Muscle of leg (tissue), 16 donors: ENCODE measurements around the gene RPRD1A. TPM values are rescaled to one million over a fixed set of nuclear protein-coding genes. Genes with fewer than 3 reads are reported as not detected.
A peak's percentile ranks its signal among the peaks of the same experiment; 100 is the strongest.
"Not testable (repeated sequence)": the region's sequence is repeated elsewhere in the genome, so short reads cannot be mapped to it uniquely, and the experiment has no call there.

Source experiments
- DNase-seq: peaks from one replicate; pipeline ENCODE4 v3.0.0; 2013
- H3K27ac ChIP-seq: one replicate; pipeline ENCODE4 v1.5.1; 2013; ENCODE audit warnings: mild to moderate bottlenecking, low read length, control low read depth
- H3K27me3 ChIP-seq: one replicate; pipeline ENCODE4 v1.6.1; 2013; ENCODE audit warnings: low read length; ENCODE audit not compliant: control insufficient read depth, insufficient read depth
- H3K36me3 ChIP-seq: one replicate; pipeline ENCODE4 v1.6.1; 2013; ENCODE audit warnings: low read length; ENCODE audit not compliant: control insufficient read depth, insufficient read depth
- H3K4me1 ChIP-seq: one replicate; pipeline ENCODE4 v1.6.1; 2013; ENCODE audit warnings: low read length; ENCODE audit not compliant: control insufficient read depth, insufficient read depth
- H3K4me3 ChIP-seq: one replicate; pipeline ENCODE4 v1.5.1; 2013; ENCODE audit warnings: low read length, control low read depth
- H3K9me3 ChIP-seq: replicated peaks from 2 replicates; pipeline ENCODE4 v1.6.1; 2013; ENCODE audit warnings: low read depth, low read length; ENCODE audit not compliant: control insufficient read depth
- WGBS: methylation state at CpG from one replicate; pipeline ENCODE4 v1.1.5; 2013; ENCODE audit warnings: missing lambda C conversion rate; ENCODE audit not compliant: insufficient coverage; 5-methylcytosine and 5-hydroxymethylcytosine counted together
- long read RNA-seq, 11 donors: transcript quantifications; one replicate each; lab custom pipeline, GENCODE V29; 2026
- polyA plus RNA-seq, 8 donors: library from polyadenylated mRNA; unstranded; fragments of 120-200 nt; gene quantifications; one replicate each; pipeline versions ENCODE4 v1.2.1 to v1.2.3, GENCODE V29; 2013; ENCODE audit warnings: inconsistent platforms in 1 of 8, low replicate concordance in 1 of 8; ENCODE audit not compliant: insufficient read length in 8 of 8, insufficient read depth in 1 of 8
- total RNA-seq: library from RNA; stranded (reverse); fragments of 120-200 nt; gene quantifications from one replicate; pipeline ENCODE4 v1.2.4, GENCODE V29; 2013

Gene RPRD1A
- total RNA-seq (40.0 TPM), polyA plus RNA-seq (10 to 100 TPM; 31.2 to 43.6 (median 37.2) TPM)
- long read RNA-seq, donor 1, full-length matches to known transcripts: 7 of 7 reads
- long read RNA-seq, donor 1, partial matches to known transcripts: 0 of 7 reads
- long read RNA-seq, donor 1, other reads (novel, unspliced or antisense): 0 of 7 reads
- long read RNA-seq, donor 2: 0 reads
- long read RNA-seq, donor 3, full-length matches to known transcripts: 18 of 18 reads
- long read RNA-seq, donor 3, partial matches to known transcripts: 0 of 18 reads
- long read RNA-seq, donor 3, other reads (novel, unspliced or antisense): 0 of 18 reads
- long read RNA-seq, donor 4, full-length matches to known transcripts: 8 of 8 reads
- long read RNA-seq, donor 4, partial matches to known transcripts: 0 of 8 reads
- long read RNA-seq, donor 4, other reads (novel, unspliced or antisense): 0 of 8 reads
- long read RNA-seq, donor 5, full-length matches to known transcripts: 22 of 22 reads
- long read RNA-seq, donor 5, partial matches to known transcripts: 0 of 22 reads
- long read RNA-seq, donor 5, other reads (novel, unspliced or antisense): 0 of 22 reads
- long read RNA-seq, donor 6, full-length matches to known transcripts: 10 of 10 reads
- long read RNA-seq, donor 6, partial matches to known transcripts: 0 of 10 reads
- long read RNA-seq, donor 6, other reads (novel, unspliced or antisense): 0 of 10 reads
- long read RNA-seq, donor 7, full-length matches to known transcripts: 11 of 11 reads
- long read RNA-seq, donor 7, partial matches to known transcripts: 0 of 11 reads
- long read RNA-seq, donor 7, other reads (novel, unspliced or antisense): 0 of 11 reads
- long read RNA-seq, donor 8, full-length matches to known transcripts: 13 of 43 reads
- long read RNA-seq, donor 8, partial matches to known transcripts: 30 of 43 reads
- long read RNA-seq, donor 8, other reads (novel, unspliced or antisense): 0 of 43 reads
- long read RNA-seq, donor 9, full-length matches to known transcripts: 9 of 15 reads
- long read RNA-seq, donor 9, partial matches to known transcripts: 6 of 15 reads
- long read RNA-seq, donor 9, other reads (novel, unspliced or antisense): 0 of 15 reads
- long read RNA-seq, donor 10, full-length matches to known transcripts: 19 of 24 reads
- long read RNA-seq, donor 10, partial matches to known transcripts: 5 of 24 reads
- long read RNA-seq, donor 10, other reads (novel, unspliced or antisense): 0 of 24 reads
- long read RNA-seq, donor 11, full-length matches to known transcripts: 8 of 8 reads
- long read RNA-seq, donor 11, partial matches to known transcripts: 0 of 8 reads
- long read RNA-seq, donor 11, other reads (novel, unspliced or antisense): 0 of 8 reads

- H3K36me3 ChIP-seq: no peaks in the 10 kb centered on the region
- H3K4me3 ChIP-seq: peak within 1 kb of the TSS; percentile 97
- DNase-seq: peak; percentile 96
- H3K27me3 ChIP-seq: no peaks in the 10 kb centered on the region
- WGBS: 0% methylated on average over 46 of the region's 66 CpGs
- H3K9me3 ChIP-seq: no peaks in the 10 kb centered on the region
- H3K4me1 ChIP-seq: no peaks in the 10 kb centered on the region
- H3K27ac ChIP-seq: peak within 1 kb of the TSS; percentile 96
These were observed at the start of gene RPRD1A for GRCh38 chr18:36067055-36067957. Gene RPRD1A (minus strand): TSS chr18:36067559. CDS start chr18:36067404, 155 bp downstream.

GRCh38 chr18:36116771-36117170 lies 49.4 kb upstream of the RPRD1A start:
- not testable (repeated sequence) for H3K9me3 ChIP-seq, H3K4me1 ChIP-seq, H3K27ac ChIP-seq, H3K27me3 ChIP-seq, DNase-seq, H3K4me3 ChIP-seq
- H3K36me3 ChIP-seq: peaks cover 27% of the 10 kb centered on the region
- 97% methylated on average over 8 of the region's 11 CpGs for WGBS

GRCh38 chr18:36114738-36115137 lies 47.4 kb upstream of the RPRD1A start:
- WGBS: no CpG with 5 or more reads among the region's 1 CpG
- Histone ChIP-seq H3K27ac (no peak overlapping the region), H3K9me3 (no peaks in the 10 kb centered on the region), H3K36me3 (peaks cover 31% of the 10 kb centered on the region), H3K27me3 (no peaks in the 10 kb centered on the region), H3K4me1 (no peaks in the 10 kb centered on the region), H3K4me3 (no peak overlapping the region)
- DNase-seq: no peak

- H3K4me1 ChIP-seq: no peaks in the 10 kb centered on the region
- no peak overlapping the region for H3K4me3 ChIP-seq
- 100% methylated on average over 2 of the region's 4 CpGs for WGBS
- H3K36me3 ChIP-seq: peaks cover 31% of the 10 kb centered on the region
- no peaks in the 10 kb centered on the region for H3K9me3 ChIP-seq
- H3K27me3 ChIP-seq: no peaks in the 10 kb centered on the region
- H3K27ac ChIP-seq: no peak overlapping the region
- DNase-seq: no peak
These were observed 46.9 kb upstream of the RPRD1A start for GRCh38 chr18:36114251-36114650.

GRCh38 chr18:36112302-36112701 lies 44.9 kb upstream of the RPRD1A start:
- Histone ChIP-seq H3K36me3 (peaks cover 28% of the 10 kb centered on the region), H3K4me3 (no peak overlapping the region), H3K27ac (no peak overlapping the region), H3K27me3 (no peaks in the 10 kb centered on the region), H3K9me3 (no peaks in the 10 kb centered on the region), H3K4me1 (no peaks in the 10 kb centered on the region)
- no peak for DNase-seq

GRCh38 chr18:36109737-36110136 lies 42.4 kb upstream of the RPRD1A start:
- no peaks in the 10 kb centered on the region for H3K4me1 ChIP-seq
- no CpG with 5 or more reads among the region's 1 CpG for WGBS
- H3K36me3 ChIP-seq: peaks cover 23% of the 10 kb centered on the region

GRCh38 chr18:36108601-36109000 lies 41.2 kb upstream of the RPRD1A start:
- peaks cover 18% of the 10 kb centered on the region for H3K36me3 ChIP-seq
- H3K9me3 ChIP-seq: no peaks in the 10 kb centered on the region
- H3K4me3 ChIP-seq: no peak overlapping the region
- no peaks in the 10 kb centered on the region for H3K27me3 ChIP-seq
- DNase-seq: no peak
- H3K27ac ChIP-seq: no peak overlapping the region
- H3K4me1 ChIP-seq: no peaks in the 10 kb centered on the region
- WGBS: no CpG with 5 or more reads among the region's 5 CpGs

More at GRCh38 chr18:36109737-36110136, 42.4 kb upstream of the RPRD1A start:
- DNase-seq: peak; percentile 9
- Histone ChIP-seq H3K9me3 (no peaks in the 10 kb centered on the region), H3K4me3 (no peak overlapping the region), H3K27ac (no peak overlapping the region), H3K27me3 (no peaks in the 10 kb centered on the region)

GRCh38 chr18:36108196-36108595 lies 40.8 kb upstream of the RPRD1A start:
- H3K36me3 ChIP-seq: peaks cover 15% of the 10 kb centered on the region
- WGBS: no CpG with 5 or more reads among the region's 2 CpGs

GRCh38 chr18:36107477-36107876 lies 40.1 kb upstream of the RPRD1A start:
- H3K27me3 ChIP-seq: no peaks in the 10 kb centered on the region
- H3K4me1 ChIP-seq: no peaks in the 10 kb centered on the region
- no peak for DNase-seq
- H3K27ac ChIP-seq: no peak overlapping the region
- H3K9me3 ChIP-seq: no peaks in the 10 kb centered on the region
- H3K4me3 ChIP-seq: no peak overlapping the region
- H3K36me3 ChIP-seq: peaks cover 12% of the 10 kb centered on the region

More at GRCh38 chr18:36108196-36108595, 40.8 kb upstream of the RPRD1A start:
- no peaks in the 10 kb centered on the region for H3K9me3 ChIP-seq
- no peak overlapping the region for H3K27ac ChIP-seq
- no peaks in the 10 kb centered on the region for H3K27me3 ChIP-seq
- no peaks in the 10 kb centered on the region for H3K4me1 ChIP-seq
- H3K4me3 ChIP-seq: no peak overlapping the region
- no peak for DNase-seq
